ENCODE data around the gene PI4KA.
"Not testable (repeated sequence)": the region's sequence is repeated elsewhere in the genome, so short reads cannot be mapped to it uniquely, and the experiment has no call there.

The PI4KA gene

DNA sequence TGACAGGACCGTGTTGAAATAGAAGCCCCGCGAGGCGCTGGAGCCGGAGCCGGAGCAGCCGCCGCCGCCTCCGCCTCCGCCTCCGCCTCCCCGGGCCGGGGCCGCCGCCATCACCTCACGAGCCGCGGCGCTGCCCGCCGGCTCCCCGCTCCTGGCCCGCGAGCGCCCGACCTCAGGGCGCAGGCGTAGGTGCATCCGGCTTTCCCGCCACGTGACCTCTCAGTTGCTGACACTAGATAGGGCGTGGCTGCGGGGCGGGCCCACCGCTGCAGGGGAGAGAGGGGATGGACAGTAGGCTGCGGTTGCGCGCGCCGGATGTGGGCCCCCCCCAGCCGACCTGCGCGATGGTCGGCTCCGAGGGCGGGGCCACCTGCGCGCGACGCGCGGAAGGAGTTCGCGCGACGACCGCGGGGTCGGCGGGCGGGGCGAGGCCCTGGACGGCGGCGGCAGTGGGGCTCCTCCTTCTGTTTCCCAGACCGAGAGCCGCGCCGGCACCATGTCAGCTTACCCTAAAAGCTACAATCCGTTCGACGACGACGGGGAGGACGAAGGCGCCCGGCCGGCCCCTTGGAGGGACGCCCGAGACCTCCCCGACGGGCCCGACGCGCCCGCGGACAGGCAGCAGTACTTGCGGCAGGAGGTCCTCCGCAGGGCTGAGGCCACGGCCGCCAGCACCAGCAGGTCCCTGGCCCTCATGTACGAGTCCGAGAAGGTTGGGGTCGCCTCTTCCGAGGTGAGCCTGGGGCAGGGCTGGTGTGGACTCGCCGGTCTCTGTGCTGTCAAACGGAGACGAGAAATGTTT lies at the start of gene PI4KA, which contains the start of gene SNAP29:
Gene PI4KA, minus strand, starts transcription at position 197 of the 802 bp plus-strand sequence. Its CDS starts 86 bp downstream, at position 111.
Gene SNAP29, plus strand, starts transcription at position 393 of the 802 bp plus-strand sequence. Its CDS starts 104 bp downstream, at position 497.
- peak; percentile 92 for DNase-seq (ENCODE audit: low read depth, low spot score)

DNA sequence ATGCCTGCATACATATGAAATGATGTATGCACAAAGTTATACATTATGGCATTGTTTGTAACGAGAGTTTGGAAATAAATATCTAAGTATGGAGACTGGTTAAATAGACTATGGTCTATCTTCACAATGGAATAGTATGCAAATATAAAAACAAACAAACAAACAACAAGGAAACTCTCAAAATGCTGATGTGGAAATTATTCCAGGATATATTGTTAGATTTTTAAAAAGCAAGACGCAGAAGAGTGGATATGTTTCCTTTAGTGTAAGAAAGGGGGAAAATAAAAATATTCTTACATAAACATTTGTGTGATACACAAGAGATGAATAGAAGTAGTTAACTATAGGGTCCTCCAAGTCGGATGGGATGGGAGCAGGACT lies 47.8 kb upstream of the PI4KA start:
- no peak for DNase-seq (ENCODE audit: low read depth, low spot score)

DNA sequence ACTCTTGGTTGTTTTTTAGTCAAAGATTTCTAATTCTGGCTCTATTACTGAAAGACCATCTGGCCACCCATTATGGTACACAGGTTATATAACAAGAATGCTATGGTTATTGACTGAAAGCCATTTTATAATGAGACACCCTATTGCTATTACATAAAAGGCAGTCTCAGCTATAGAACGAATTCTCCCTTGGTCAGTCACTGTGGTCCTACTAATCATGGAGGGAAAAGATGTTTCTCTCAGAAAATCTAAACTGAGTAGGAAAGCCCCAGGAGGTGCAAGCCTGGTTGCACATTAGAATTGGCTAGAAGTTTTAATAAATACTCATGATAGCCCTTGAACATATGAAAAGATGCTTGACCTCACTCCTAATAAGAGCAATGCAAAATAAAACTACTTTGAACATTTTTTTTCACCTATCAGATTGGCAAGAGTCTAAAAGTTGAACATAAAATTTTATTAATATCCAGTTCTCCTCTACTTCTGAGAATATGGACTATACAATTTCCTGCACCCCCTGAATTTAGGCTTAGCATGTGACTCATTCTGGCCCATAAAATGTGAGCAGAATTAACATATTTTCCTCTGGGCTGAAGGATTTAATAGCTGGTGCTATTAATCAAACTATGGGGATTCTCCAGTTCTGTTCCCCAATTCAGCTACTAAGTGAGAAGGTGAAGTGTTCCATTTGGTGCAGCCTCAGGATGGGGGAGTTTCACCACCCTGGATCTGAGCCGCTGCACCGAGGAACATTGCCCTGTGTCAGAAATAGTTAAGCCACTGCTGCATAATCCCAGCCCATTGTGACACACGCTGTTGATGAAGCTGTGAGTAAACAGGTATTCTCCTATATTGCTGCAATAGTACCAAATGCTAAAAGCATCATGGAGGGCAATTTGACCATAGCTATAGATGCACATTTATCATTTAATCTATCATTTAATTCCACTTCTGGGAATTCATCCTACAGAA lies 47.1 kb upstream of the PI4KA start:
- DNase-seq (ENCODE audit: low read depth, low spot score) = no peak

DNA sequence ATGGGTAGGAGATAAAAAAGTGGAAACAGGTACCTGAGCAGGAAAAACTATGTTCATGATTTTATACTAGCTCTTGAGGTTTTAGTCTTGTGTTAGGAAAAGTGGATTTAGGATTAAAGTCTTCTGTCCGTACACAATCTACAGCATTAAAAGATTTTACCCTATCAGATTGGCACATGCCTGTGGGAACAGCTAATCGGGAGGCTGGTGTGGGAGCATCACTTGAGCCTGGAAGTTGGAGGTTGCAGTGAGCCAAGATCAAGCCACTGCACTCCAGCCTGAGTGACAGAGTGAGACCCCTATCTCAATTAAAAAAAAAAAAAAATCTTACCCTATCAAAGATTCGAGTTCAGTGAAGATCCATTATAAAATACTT lies 46.4 kb upstream of the PI4KA start:
- DNase-seq (ENCODE audit: low read depth, low spot score) = no peak

- no peak for DNase-seq (ENCODE audit: low read depth, low spot score)
Observed at GRCh38 chr22:20904008-20904979, 45.7 kb upstream of the PI4KA start.

DNA sequence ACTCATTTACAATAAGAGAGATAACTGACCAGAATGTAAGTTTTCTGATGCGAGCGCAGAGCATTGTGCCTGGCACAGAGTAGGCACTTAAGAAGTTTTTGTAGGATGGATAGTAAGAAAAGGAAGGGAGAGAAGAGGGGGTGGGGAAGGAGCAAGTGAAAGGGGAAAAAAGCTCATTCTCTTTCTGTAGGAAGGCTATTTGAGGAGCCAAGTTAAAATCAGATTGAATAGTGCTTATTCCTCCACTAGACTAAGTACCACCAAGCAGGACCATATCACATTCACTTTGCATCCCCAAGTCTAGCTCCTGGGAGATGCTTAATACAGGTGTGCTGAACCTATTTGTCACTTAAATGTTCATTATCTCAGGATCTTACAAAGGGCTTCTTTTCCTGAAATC lies 44.5 kb upstream of the PI4KA start:
- no peak for DNase-seq (ENCODE audit: low read depth, low spot score)

DNA sequence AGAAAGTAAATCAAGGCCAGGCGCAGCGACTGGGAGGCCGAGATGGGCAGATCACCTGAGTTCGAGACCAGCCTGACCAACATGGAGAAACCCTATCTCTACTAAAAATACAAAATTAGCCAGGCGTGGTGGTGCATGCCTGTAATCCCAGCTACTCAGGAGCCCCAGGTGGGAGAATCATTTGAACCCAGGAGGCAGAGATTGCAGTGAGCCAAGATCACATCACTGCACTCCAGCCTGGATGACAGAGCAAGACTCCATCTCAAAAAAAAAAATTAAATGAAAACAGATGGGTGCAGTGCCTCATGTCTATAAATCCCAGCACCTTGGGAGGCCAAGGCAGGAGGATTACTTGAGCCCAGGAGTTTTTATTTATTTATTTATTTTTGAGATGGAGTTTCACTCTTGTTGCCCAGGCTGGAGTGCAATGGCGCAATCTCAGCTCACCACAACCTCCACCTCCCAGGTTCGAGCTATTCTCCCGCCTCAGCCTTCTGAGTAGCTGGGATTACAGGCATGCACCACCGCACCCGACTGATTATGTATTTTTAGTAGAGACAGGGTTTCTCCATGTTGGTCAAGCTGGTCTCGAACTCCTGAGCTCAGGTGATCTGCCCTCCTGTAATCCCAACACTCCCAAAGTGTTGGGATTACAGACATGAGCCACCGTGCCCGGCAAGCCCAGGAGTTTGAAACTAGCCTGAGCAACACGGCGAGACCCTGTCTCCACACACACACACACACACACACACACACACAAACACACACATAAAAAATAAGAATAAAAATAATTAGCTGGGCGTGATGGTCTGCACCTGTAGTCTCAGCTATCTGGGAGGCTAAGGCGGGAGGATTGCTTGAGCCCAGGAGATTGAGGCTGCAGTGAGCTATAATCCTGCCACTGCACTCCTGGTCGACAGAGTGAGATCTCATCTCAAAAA lies 42.8 kb upstream of the PI4KA start:
- not testable (repeated sequence) for DNase-seq (ENCODE audit: low read depth, low spot score)

DNA sequence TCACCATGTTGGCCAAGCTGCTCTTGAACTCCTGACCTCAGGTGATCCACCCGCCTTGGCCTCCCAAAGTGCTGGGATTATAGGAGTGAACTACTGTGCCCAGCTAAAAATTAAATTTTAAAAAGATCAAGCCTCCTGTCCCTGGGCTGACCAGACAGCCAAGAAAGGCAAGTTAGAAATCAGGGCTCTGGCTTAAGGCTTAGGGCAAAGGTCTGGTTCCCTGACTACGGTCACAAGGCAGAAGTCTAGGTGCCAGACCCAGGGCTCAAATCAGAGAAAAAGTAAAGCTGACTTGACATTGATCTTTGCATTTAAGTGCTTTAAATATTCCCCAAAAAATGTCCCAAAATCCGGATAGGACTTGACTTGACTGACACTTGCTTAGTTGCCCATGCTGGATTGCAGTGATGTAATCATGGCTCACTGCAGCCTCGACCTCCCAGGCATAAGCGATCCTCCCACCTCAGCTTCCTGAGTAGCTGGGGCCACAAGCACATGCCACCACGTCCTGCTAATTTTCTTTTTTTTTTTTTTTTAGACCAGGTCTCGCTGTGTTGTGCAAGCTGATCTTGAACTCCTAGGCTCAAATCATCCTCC lies 41.3 kb upstream of the PI4KA start:
- no peak for DNase-seq (ENCODE audit: low read depth, low spot score)

GRCh38 chr22:20897737-20898136 lies 39.1 kb upstream of the PI4KA start:
- DNase-seq (ENCODE audit: low read depth, low spot score) = not testable (repeated sequence)

GRCh38 chr22:20890975-20891374 lies 32.4 kb upstream of the PI4KA start:
- no peak for DNase-seq (ENCODE audit: low read depth, low spot score)

GRCh38 chr22:20889904-20890540 lies 31.4 kb upstream of the PI4KA start:
- DNase-seq (ENCODE audit: low read depth, low spot score) = no peak

DNA sequence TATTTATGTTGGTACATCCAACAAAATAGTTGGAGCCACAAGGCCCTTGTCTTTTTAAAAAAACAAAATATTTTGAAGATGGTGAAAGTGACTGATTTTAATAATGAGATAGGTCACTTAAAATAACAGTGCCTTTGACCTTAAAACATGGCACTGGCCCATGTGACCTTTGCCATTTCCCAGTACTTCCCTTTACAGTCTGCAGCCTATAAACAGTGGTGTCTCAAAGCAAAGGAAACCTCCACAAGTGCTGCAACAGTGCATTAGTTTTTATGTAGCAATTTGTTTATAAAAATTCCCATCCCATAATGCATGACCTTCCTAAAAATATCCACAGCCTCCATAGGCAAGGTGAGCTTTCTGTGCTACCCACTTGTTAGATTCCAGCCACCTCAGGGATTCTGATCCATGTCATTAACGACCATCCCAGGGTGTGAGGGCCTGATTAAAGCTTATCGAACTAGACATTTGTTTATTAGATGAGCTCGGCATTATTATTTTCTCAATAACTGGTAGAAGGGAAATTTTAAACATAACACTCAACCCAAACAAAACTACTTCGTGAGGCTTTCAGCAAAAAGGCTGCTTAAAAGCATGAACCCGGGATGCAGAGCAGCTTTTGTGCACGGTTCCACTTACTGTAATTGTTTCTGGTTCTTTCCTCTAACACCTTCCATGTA lies 30.6 kb upstream of the PI4KA start:
- no peak for DNase-seq (ENCODE audit: low read depth, low spot score)

- DNase-seq (ENCODE audit: low read depth, low spot score) = no peak
Observed at GRCh38 chr22:20887375-20887774, 28.8 kb upstream of the PI4KA start.

GRCh38 chr22:20885557-20886323 lies 27.1 kb upstream of the PI4KA start:
- DNase-seq (ENCODE audit: low read depth, low spot score) = peak; percentile 57

- DNase-seq (ENCODE audit: low read depth, low spot score) = no peak
Observed at GRCh38 chr22:20885017-20885556, 26.5 kb upstream of the PI4KA start.

DNA sequence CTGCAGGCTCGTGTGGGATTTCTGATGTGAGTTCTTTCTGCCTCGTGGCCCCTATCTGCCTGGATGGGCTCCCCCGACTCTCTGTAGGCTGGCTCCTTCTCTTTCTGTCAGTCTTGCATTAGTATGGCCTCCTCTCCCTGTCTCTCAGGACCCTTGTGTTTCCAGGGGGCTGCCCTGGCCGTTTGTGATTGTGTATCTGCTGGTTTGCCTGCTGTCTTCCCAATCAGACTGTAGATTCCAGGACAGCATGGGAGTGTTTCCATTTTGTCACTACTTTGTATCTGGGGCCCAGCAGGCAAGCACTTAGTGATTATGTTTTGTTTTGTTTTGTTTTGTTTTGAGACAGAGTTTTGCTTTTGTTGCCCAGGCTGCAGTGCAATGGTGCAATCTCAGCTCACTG lies 25.8 kb upstream of the PI4KA start:
- no peak for DNase-seq (ENCODE audit: low read depth, low spot score)

DNA sequence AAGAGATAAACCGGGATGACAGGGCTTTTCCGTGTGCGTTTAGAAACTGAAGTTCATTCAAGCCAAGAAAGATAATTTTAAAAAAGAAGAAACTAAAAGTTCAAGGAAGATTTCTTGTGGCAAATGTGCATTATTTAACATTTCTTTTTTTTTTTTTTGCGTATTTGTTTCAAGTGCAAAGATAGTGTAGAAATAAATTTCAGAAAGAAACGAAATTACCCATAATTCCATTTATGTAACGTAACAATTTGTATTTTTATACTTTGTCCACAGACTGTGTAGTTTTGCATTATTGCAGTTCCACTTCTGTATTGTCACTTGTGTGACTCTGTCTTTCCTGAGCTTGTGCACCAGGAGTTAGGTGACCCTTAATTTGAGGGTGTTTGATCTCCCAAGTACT lies 24.2 kb upstream of the PI4KA start:
- no peak for DNase-seq (ENCODE audit: low read depth, low spot score)
